Measurements from ENCODE around the gene SLC5A11.
"Not testable (repeated sequence)": the region's sequence is repeated elsewhere in the genome, so short reads cannot be mapped to it uniquely, and the experiment has no call there.

The SLC5A11 gene

DNA sequence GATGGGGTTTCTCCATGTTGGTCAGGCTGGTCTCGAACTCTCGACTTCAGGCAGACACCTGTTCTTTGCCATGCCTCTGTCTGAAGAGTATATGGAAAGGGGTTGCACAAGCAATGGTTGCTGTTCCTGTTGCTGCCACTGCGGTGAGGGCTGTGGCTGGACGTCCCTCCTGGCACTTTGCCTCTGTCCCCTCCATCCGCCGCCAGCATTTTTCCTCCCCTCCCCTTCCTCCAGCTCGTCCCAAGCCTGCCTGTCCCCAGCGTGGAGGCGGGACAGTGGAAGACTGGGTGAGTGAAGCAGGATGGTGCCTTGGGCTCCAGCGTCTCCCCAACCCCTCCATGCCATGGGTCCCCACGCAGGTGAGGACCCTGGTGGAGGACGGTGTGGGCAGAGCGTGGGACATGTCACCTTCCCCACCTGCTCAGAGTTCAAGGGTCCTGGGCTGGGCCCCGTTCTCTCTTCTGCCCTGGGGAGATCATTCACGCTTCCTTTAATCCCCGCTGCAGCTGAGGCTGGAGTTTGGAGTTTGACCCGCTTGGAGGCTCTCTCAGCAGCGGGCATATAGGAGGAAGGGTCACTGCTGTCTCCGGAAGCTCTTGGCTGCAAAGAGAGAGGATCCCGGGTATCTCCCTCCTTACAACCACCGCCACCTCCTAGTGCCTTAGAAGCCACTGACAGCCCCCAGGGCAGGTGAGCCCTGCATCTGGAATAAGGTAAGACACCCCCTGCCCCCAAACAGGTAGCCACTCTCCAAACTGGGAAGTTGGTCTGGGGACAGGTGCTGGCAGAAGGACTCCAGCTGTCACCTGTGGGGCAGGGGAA, at the start of gene SLC5A11:
SLC5A11 (plus strand) TSS at position 238 of the 822 bp plus-strand sequence. CDS start 12,681 bp downstream, outside the sequence.
- DNase-seq (ENCODE audit: low spot score) = no peak

DNA sequence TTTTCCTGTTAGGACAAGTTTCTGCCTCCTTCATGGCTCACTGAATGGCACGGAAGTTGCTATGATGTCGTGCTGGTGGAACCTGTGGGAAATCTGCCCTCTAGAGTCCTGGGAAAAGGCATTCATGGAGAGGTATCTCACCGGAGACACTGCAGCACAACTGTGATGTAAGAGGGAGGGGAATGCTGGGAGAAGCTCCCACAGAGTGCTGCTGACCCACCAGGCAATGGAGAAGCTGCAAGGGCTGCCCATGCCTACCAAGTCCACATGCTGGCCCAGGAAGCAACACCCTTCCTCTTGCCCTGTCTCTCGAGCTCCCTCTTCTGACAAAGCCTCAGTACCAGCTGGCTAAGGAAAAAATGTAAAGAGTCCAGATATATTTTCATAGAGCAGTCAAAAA, 45.2 kb upstream of the SLC5A11 start:
- DNase-seq (ENCODE audit: low spot score) = no peak

- DNase-seq (ENCODE audit: low spot score) = no peak
Measured at GRCh38 chr16:24801761-24802302, 43.9 kb upstream of the SLC5A11 start.

DNA sequence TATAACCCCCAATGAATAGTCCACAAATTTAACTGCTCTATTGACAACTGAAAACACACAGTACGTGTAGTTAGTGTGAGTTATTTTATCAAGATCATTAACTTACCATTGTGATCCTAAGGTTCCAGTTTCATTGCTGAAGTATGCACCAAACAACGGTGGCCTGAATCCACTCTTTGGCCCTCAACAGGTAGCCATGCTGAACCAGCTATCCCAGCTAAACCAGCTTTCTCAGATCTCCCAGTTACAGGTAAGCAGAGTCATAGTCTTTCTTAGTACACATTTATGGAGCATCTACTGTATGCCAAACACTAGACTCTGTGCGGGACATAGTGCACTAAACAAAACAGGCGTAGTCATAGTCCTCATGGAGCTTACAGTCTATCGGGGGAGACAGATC, 40.3 kb upstream of the SLC5A11 start:
- DNase-seq (ENCODE audit: low spot score) = no peak

GRCh38 chr16:24807301-24807700, 38.5 kb upstream of the SLC5A11 start:
- no peak for DNase-seq (ENCODE audit: low spot score)

- DNase-seq (ENCODE audit: low spot score) = no peak
Measured at GRCh38 chr16:24810951-24811843, 34.6 kb upstream of the SLC5A11 start.

DNA sequence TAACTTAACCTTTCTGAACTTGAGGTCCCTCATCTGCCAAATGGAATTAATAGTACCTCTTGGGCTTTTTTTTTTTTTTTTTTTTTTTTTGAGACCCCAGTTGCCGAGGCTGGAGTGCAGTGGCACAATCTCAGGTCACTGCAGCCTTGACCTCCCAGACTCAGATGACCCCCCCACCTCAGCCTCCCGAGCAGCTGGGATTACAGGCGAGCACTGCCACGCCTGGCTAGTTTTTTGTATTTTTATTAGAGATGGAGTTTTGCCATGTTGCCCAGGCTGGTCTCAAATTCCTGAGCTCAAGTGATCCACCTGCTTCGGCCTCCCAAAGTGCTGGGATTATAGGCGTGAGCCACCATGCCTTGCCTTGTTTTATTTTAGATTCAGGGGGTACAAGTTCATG, 33.0 kb upstream of the SLC5A11 start:
- DNase-seq (ENCODE audit: low spot score) = not testable (repeated sequence)

GRCh38 chr16:24815021-24815420, 30.7 kb upstream of the SLC5A11 start:
- DNase-seq (ENCODE audit: low spot score) = no peak

GRCh38 chr16:24816688-24817087, 29.1 kb upstream of the SLC5A11 start:
- DNase-seq (ENCODE audit: low spot score) = no peak

DNA sequence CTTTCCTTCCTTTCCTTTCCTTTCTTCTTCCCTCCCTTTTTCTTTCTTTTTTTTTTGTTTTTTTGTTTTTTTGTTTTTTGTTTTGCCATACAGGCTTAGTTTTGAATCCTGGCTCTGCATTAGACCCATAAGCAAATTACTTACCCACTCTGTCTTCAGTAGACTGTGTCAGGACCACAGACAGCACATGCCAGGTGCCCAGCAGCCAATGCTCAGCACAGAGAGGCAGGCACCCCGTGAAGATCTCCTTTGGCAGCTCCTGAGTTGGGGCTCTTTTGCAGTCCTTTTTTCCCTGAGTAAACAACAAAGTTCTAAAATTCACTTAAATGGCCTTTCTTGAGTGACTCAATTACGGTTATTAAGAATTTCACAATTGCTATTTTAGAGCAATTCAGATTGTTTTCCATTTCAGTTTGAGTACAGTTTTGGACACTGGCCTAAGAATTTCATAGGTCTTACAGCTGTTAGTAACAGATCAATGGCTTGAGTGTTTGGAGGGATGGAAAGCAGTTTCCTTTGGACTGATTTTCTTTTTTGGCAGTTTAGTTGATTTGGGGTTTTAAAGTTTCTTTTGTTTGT, 26.2 kb upstream of the SLC5A11 start:
- DNase-seq (ENCODE audit: low spot score) = no peak

DNA sequence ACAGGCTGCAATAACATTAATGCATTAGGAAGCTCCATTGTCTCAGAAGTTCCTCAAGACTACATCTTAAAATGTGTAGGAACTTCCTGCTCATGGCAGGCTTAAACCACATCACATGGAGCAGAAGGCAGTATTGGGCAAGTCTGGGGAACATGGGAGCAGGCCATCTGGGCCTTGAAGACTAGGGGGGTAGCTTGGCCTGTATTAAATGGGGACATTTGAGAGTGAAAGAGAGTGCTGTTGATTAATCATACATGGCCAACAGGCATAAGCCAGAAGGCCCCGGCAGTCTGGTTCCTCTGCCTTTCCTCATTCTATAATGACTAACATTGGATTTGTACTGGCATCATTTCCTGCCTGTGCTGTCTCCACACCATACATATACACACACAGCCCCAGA, 25.2 kb upstream of the SLC5A11 start:
- DNase-seq (ENCODE audit: low spot score) = no peak

DNA sequence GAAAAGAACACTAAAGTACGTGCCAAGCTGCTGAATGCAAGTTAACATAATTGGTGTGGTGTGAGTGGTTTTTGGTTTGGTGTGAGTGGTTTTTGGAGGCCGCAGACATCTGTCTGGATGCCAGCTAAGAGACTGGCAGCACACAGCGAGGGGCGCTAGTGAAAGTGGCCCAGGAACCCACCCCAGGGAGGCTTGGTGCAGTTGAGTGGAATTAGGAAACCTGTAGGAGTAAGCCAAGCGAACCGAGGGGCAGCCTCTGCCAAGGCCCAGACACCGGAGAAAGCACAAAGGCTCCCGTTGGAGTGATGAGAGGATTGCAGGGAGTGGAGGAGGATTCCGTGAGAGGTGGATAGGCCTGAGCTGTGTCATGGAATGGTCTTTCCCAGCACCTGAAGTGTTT, 24.6 kb upstream of the SLC5A11 start:
- no peak for DNase-seq (ENCODE audit: low spot score)

DNA sequence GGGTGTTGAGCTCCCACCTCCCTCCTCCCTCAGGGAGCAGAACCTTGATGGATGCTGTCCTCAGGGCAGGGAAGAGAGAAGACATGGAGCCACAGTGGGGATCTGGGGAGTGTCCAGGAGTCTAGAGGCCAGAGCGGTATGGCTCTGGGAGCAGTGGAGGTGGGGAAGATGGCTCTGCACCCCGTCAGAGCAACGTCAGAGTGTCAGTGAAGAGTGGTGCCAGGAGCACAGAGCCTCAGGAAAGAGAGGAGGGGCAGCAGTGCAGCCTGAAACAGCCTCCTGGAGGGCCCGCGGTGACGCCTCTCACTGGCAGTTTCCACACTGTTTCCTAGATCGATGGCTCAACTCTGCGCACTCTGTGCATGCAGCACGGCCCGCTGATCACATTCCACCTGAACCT, 23.2 kb upstream of the SLC5A11 start:
- no peak for DNase-seq (ENCODE audit: low spot score)

- DNase-seq (ENCODE audit: low spot score) = no peak
Measured at GRCh38 chr16:24822974-24823373, 22.8 kb upstream of the SLC5A11 start.

- DNase-seq (ENCODE audit: low spot score) = no peak
Measured at GRCh38 chr16:24825696-24826095, 20.1 kb upstream of the SLC5A11 start.

DNA sequence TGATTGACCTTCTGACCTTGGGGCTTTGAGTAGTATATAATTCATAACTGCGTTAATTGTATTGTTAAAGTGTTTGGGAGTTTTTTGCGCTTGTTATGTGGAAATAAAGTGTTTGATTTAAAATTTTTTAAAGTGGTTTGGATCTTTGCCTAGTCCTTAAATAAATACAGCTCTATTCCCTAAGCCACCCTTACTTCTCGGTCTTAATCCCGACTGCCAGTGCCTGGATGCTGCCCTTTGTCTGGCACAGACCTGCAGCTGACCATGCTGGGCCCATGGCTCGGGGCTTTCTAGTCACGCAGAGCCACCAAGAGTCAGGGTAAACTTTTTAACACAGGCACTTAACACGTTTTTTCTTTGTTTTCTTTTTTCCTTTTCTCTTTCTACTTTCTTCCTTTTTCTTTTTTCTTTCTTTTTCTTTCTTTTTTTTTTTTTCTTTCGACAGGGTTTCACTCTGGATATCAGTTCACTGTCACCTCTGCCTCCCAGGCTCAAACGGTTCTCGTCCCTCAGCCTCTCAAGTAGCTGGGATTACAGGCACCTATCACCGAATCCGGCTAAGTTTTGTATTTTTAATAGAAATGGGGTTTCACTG, 19.6 kb upstream of the SLC5A11 start:
- DNase-seq (ENCODE audit: low spot score) = no peak

GRCh38 chr16:24826817-24827566, 18.8 kb upstream of the SLC5A11 start:
- no peak for DNase-seq (ENCODE audit: low spot score)

DNA sequence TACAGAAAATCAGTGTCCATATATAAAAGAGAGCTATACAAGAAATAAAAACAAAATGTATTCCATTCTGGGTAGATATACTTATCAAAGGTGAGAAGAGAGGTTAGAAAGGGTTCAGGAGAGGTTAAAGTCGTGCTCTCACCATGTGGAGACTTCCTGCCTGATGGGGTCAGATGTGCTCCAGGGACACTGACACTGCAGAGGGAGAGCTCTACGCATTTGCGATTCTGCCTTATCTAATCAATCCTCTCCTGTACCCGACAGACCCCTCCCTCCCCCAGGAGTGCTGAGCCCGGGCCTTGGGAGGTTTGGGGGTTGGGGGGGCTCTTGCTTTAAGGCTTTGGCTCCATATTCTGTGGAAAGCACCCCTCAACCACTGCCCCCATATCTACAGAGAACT, 16.6 kb upstream of the SLC5A11 start:
- DNase-seq (ENCODE audit: low spot score) = no peak

GRCh38 chr16:24833352-24833751, 12.4 kb upstream of the SLC5A11 start:
- no peak for DNase-seq (ENCODE audit: low spot score)

- peak; percentile 47 for DNase-seq (ENCODE audit: low spot score)
Measured at GRCh38 chr16:24834459-24835335, 11.1 kb upstream of the SLC5A11 start.

Measured in LoVo (cell line).